Muscle of leg (tissue), 16 donors: ENCODE measurements around the gene NOS1AP. TPM values are rescaled to one million over a fixed set of nuclear protein-coding genes. Genes with fewer than 3 reads are reported as not detected.

Experiments
- DNase-seq: peaks from one replicate; pipeline ENCODE4 v3.0.0; 2013
- H3K27ac ChIP-seq: one replicate; pipeline ENCODE4 v1.5.1; 2013; ENCODE audit warnings: mild to moderate bottlenecking, low read length, control low read depth
- H3K27me3 ChIP-seq: one replicate; pipeline ENCODE4 v1.6.1; 2013; ENCODE audit warnings: low read length; ENCODE audit not compliant: control insufficient read depth, insufficient read depth
- H3K36me3 ChIP-seq: one replicate; pipeline ENCODE4 v1.6.1; 2013; ENCODE audit warnings: low read length; ENCODE audit not compliant: control insufficient read depth, insufficient read depth
- H3K4me1 ChIP-seq: one replicate; pipeline ENCODE4 v1.6.1; 2013; ENCODE audit warnings: low read length; ENCODE audit not compliant: control insufficient read depth, insufficient read depth
- H3K4me3 ChIP-seq: one replicate; pipeline ENCODE4 v1.5.1; 2013; ENCODE audit warnings: low read length, control low read depth
- H3K9me3 ChIP-seq: replicated peaks from 2 replicates; pipeline ENCODE4 v1.6.1; 2013; ENCODE audit warnings: low read depth, low read length; ENCODE audit not compliant: control insufficient read depth
- WGBS: methylation state at CpG from one replicate; pipeline ENCODE4 v1.1.5; 2013; ENCODE audit warnings: missing lambda C conversion rate; ENCODE audit not compliant: insufficient coverage; 5-methylcytosine and 5-hydroxymethylcytosine counted together
- long read RNA-seq, 11 donors: transcript quantifications; one replicate each; lab custom pipeline, GENCODE V29; 2026
- polyA plus RNA-seq, 8 donors: library from polyadenylated mRNA; unstranded; fragments of 120-200 nt; gene quantifications; one replicate each; pipeline versions ENCODE4 v1.2.1 to v1.2.3, GENCODE V29; 2013; ENCODE audit warnings: inconsistent platforms in 1 of 8, low replicate concordance in 1 of 8; ENCODE audit not compliant: insufficient read length in 8 of 8, insufficient read depth in 1 of 8
- total RNA-seq: library from RNA; stranded (reverse); fragments of 120-200 nt; gene quantifications from one replicate; pipeline ENCODE4 v1.2.4, GENCODE V29; 2013

Gene NOS1AP
- 0.40 TPM for total RNA-seq
- polyA plus RNA-seq = 1 to 10 TPM in 3 of 8 donors, under 1 TPM in 5; 0.54 to 1.8 (median 0.90) TPM
- long read RNA-seq, donor 1 = 0 reads
- long read RNA-seq, donor 2 = 0 reads
- long read RNA-seq, donor 3 = 0 reads
- long read RNA-seq, donor 4 = 0 reads
- long read RNA-seq, donor 5 = 0 reads
- long read RNA-seq, donor 6 = 0 reads
- long read RNA-seq, donor 7 = 0 reads
- long read RNA-seq, donor 8 = 0 reads
- long read RNA-seq, donor 9 = 0 reads
- long read RNA-seq, donor 10 = 0 reads
- long read RNA-seq, donor 11 = 0 reads

- H3K27me3 ChIP-seq = peaks cover 35% of the 10 kb centered on the region
- DNase-seq = peak; percentile 79
Measured at GRCh38 chr1:162069334-162070093, at the start of gene NOS1AP. NOS1AP (plus strand) TSS chr1:162069691; CDS start chr1:162070178, 487 bp downstream.

DNA sequence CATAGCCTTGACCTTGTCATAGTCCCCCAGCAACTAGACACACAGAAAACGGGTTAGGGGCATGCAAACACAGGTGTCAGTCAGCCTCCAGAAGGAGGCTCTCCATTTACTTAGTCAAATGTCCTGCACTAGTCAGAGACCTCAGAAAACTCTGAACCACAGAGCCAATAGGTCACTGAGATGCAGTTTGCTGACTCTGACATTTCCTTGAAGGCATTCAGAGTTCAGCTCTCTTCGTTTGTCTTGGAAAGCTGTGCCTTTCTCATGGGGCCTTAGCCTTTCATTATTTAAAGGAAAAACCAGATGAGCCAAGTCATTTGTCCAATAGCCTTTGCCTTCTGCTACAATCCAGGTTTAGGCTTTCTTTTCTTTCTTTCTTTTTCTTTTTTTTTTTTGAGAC, 49.3 kb upstream of the NOS1AP start:
- DNase-seq = peak; percentile 92
- no peak overlapping the region for H3K4me3 ChIP-seq
- H3K4me1 ChIP-seq = peaks cover 50% of the 10 kb centered on the region
- peaks cover 36% of the 10 kb centered on the region for H3K36me3 ChIP-seq
- peak overlapping the region; percentile 49 for H3K27ac ChIP-seq
- 0% methylated on average over 1 of the region's 2 CpGs for WGBS
- peaks cover 5% of the 10 kb centered on the region for H3K27me3 ChIP-seq
- H3K9me3 ChIP-seq = no peaks in the 10 kb centered on the region

More at GRCh38 chr1:162069334-162070093, at the start of gene NOS1AP:
- WGBS = under 1% methylated on average over 94 of the region's 95 CpGs
- Histone ChIP-seq H3K4me1 (peaks cover 10% of the 10 kb centered on the region), H3K36me3 (no peaks in the 10 kb centered on the region), H3K4me3 (peak within 1 kb of the TSS; percentile 40), H3K27ac (no peak within 1 kb of the TSS), H3K9me3 (no peaks in the 10 kb centered on the region)

DNA sequence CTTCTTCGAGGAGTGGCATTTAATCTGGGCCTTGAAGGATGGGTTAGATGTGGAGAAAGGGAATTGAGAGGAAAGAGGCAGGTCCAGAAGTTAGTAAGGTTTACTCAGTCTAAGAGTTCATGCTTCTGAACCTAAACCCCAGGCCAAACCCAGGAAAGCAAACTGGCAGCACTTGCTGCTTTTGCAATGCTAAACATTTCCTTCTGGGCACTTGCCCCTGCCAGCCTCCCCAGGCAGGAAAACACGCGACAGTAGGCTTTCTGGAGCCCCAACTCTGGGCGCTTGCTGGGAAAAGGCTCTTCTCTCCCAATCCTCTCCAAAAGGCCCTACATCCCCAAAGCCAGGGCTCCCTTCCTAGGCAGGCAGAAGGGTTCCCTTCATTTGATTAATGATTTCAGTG, 48.4 kb upstream of the NOS1AP start:
- Histone ChIP-seq H3K4me3 (peak overlapping the region; percentile 83), H3K27ac (peak overlapping the region; percentile 84), H3K27me3 (peaks cover 6% of the 10 kb centered on the region), H3K9me3 (no peaks in the 10 kb centered on the region), H3K36me3 (peaks cover 27% of the 10 kb centered on the region), H3K4me1 (peaks cover 50% of the 10 kb centered on the region)
- WGBS = no CpG with 5 or more reads among the region's 4 CpGs
- no peak for DNase-seq

DNA sequence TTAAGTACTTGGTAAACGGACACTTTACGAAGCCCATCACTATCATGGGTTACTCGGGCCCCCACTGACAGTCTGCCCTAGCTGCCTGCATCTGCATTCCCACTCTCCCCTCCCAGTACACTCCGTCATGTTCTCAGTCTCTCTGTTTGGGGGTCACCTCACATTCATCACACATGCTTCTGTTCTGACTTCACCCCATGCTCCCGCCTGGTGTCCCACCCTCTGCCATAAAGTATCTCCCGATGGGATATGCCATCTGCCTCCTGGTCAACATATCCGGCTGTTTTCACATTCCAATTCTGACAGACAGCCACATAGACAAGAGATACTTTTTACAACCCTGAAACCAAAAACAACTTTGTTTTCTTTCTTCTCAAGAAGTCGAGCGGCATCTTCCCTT, 46.9 kb upstream of the NOS1AP start:
- Histone ChIP-seq H3K4me3 (peak overlapping the region; percentile 83), H3K9me3 (no peaks in the 10 kb centered on the region), H3K36me3 (peaks cover 18% of the 10 kb centered on the region), H3K4me1 (peaks cover 50% of the 10 kb centered on the region), H3K27me3 (peaks cover 8% of the 10 kb centered on the region), H3K27ac (peak overlapping the region; percentile 90)
- WGBS = 53% methylated on average over 9 of the region's 9 CpGs
- DNase-seq = peak; percentile 47

DNA sequence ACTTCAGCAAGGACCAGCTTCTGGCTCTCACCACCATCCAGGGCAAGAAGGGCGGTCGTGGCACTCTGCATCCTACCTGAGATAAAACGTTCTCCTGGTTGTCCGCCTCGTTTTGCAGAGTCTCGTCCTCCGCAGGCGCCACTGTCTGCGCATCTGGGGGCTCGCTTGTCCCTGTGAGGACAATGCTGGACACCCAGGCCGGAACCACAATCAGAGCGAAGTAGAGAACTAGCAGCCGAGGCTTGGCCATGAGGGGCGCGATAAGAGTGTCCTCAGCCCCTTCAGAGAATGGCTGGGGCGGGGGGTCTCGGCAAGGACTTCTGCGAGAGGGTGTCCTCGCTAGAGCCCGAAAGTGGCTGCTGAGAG, 46.3 kb upstream of the NOS1AP start:
- Histone ChIP-seq H3K27me3 (peaks cover 8% of the 10 kb centered on the region), H3K9me3 (no peaks in the 10 kb centered on the region), H3K27ac (peak overlapping the region; percentile 90), H3K36me3 (peaks cover 14% of the 10 kb centered on the region), H3K4me3 (peak overlapping the region; percentile 83), H3K4me1 (peaks cover 50% of the 10 kb centered on the region)
- 13% methylated on average over 20 of the region's 20 CpGs for WGBS
- peak; percentile 49 for DNase-seq

- H3K4me1 ChIP-seq = peaks cover 46% of the 10 kb centered on the region
- H3K36me3 ChIP-seq = peaks cover 10% of the 10 kb centered on the region
- no peaks in the 10 kb centered on the region for H3K9me3 ChIP-seq
- peak within 1 kb of the TSS; percentile 90 for H3K27ac ChIP-seq
- H3K27me3 ChIP-seq = peaks cover 8% of the 10 kb centered on the region
- WGBS = under 1% methylated on average over 79 of the region's 85 CpGs
- peak; percentile 88 for DNase-seq
- H3K4me3 ChIP-seq = peak within 1 kb of the TSS; percentile 83
Measured at GRCh38 chr1:162023547-162024501, 45.7 kb upstream of the NOS1AP start, which contains the start of gene OLFML2B. OLFML2B (minus strand) TSS chr1:162023869; CDS start chr1:162023430, 439 bp downstream.

GRCh38 chr1:162025541-162025940, 44.0 kb upstream of the NOS1AP start:
- no peaks in the 10 kb centered on the region for H3K36me3 ChIP-seq
- WGBS = 91% methylated on average over 1 of the region's 2 CpGs
- no peak overlapping the region for H3K27ac ChIP-seq
- DNase-seq = no peak
- H3K4me3 ChIP-seq = no peak overlapping the region
- H3K27me3 ChIP-seq = peaks cover 8% of the 10 kb centered on the region
- H3K4me1 ChIP-seq = peaks cover 37% of the 10 kb centered on the region
- no peaks in the 10 kb centered on the region for H3K9me3 ChIP-seq

DNA sequence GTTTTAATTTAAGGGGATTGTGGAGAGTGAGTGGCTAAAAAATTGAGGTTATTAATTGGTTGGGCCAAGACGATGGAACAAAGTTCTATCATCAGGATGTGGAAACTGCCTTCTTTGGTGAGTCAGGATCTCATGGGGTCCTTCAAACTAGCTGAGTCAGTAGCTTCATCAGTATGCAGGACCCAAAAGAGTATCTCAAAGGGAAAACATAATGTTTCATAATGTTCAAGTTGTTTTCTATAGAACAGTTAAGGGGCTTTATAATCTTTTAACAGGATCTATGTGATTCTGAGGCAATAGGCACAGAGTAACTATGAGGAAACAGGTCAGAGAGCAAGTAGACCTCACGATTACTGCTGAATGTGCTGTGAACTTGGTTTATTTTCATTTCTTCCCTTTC, 42.6 kb upstream of the NOS1AP start:
- Histone ChIP-seq H3K4me3 (no peak overlapping the region), H3K36me3 (no peaks in the 10 kb centered on the region), H3K27ac (no peak overlapping the region), H3K27me3 (peaks cover 8% of the 10 kb centered on the region), H3K4me1 (peaks cover 25% of the 10 kb centered on the region), H3K9me3 (no peaks in the 10 kb centered on the region)
- WGBS = 83% methylated on average over 1 of the region's 2 CpGs
- DNase-seq = no peak

GRCh38 chr1:162028726-162029125, 40.8 kb upstream of the NOS1AP start:
- Histone ChIP-seq H3K27me3 (peaks cover 8% of the 10 kb centered on the region), H3K27ac (peak overlapping the region; percentile 10), H3K4me3 (no peak overlapping the region), H3K4me1 (peaks cover 18% of the 10 kb centered on the region), H3K36me3 (no peaks in the 10 kb centered on the region), H3K9me3 (no peaks in the 10 kb centered on the region)
- peak; percentile 77 for DNase-seq
- WGBS = 16% methylated on average over 2 of the region's 6 CpGs
